ENCODE data around the gene ARL17B.
"Not testable (repeated sequence)": the region's sequence is repeated elsewhere in the genome, so short reads cannot be mapped to it uniquely, and the experiment has no call there.

GRCh38 chr17:46254215-46254614 lies 107.4 kb downstream of the ARL17B start:
- not testable (repeated sequence) for TF ChIP-seq CTCF, POLR2A (IDR thresholded peaks at IDR 0.05)

All from right lobe of liver (tissue), 4 donors.